GM12873 (cell line): Measurements from ENCODE around the gene SP3.

Experiments used
- TF ChIP-seq, protein P1 (sequence below): IDR thresholded peaks from 2 replicates; pipeline ENCODE4 v1.5.1; 2012; ENCODE audit warnings: low read depth, mild to moderate bottlenecking, moderate library complexity, low read length, control low read depth; ENCODE audit not compliant: insufficient read depth; ENCODE audit errors: missing control alignments

SP3 gene

GRCh38 chr2:173985605-173985992, 20.4 kb upstream of the SP3 start:
- TF ChIP-seq, protein P1, sequence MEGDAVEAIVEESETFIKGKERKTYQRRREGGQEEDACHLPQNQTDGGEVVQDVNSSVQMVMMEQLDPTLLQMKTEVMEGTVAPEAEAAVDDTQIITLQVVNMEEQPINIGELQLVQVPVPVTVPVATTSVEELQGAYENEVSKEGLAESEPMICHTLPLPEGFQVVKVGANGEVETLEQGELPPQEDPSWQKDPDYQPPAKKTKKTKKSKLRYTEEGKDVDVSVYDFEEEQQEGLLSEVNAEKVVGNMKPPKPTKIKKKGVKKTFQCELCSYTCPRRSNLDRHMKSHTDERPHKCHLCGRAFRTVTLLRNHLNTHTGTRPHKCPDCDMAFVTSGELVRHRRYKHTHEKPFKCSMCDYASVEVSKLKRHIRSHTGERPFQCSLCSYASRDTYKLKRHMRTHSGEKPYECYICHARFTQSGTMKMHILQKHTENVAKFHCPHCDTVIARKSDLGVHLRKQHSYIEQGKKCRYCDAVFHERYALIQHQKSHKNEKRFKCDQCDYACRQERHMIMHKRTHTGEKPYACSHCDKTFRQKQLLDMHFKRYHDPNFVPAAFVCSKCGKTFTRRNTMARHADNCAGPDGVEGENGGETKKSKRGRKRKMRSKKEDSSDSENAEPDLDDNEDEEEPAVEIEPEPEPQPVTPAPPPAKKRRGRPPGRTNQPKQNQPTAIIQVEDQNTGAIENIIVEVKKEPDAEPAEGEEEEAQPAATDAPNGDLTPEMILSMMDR, result no peak

DNA sequence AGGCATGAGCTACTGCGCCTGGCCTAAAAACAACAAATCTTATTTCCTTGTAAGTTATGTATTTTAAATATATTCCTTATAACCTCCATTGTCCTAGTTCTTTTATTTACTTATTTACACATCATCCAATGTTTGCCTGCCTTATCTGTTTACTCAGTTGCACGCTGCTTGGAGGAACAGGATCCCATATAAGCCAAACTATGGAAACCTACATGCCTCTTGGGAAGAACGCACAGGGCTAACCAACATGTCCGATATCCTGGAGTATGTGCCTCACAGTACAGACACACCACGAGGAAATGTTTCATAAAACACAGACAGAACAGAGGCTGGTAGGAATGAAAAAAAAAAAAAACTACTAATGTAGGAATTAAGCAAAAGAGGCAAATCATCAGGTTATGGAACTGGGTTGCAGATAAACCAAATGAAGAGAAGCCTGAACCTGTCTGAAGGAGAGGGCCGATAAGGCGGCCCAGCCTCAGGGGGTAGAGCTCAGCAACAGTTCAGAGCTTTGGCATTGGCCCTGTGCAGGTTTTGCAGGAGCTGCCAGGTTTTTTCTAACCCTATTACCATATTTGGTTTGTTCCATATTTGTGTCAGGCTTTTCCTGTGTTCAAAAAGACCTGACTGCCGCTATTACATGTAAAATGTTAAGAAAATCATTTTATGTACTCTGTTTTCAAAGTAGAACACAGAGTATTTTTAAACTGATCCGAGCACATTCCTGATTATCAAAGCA, 19.9 kb upstream of the SP3 start:
- TF ChIP-seq, protein P1, result no peak

- TF ChIP-seq, protein P1, result no peak
These were observed 18.3 kb upstream of the SP3 start for GRCh38 chr2:173983391-173983871.

- TF ChIP-seq, protein P1, result no peak
These were observed 17.7 kb upstream of the SP3 start for GRCh38 chr2:173982918-173983317.

- TF ChIP-seq, protein P1, result no peak
These were observed 17.1 kb upstream of the SP3 start for GRCh38 chr2:173982182-173982714.

DNA sequence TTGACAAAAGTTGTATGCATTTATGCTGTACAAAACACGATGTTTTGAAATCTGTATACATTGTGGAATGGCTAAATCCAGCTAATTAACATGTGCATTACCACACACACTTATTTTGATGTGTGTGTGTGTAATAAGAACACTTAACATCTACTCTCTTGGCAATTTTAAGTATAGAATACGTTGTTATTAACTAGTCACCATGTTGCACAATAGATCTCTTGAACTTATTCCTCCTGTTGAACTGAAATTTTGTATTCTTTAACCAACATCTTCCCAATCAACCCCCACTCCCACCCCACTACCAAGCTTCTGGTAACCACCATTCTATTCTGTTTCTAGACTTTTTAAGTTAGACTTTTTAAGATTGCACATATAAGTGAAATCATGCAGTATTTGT, 16.3 kb upstream of the SP3 start:
- TF ChIP-seq, protein P1, result no peak

GRCh38 chr2:173979751-173980351, 14.7 kb upstream of the SP3 start:
- TF ChIP-seq, protein P1, result no peak
